ENCODE data around the gene AASS. TPM values are rescaled to one million over a fixed set of nuclear protein-coding genes. Genes with fewer than 3 reads are reported as not detected.

AASS gene
- total and polyA plus RNA-seq, 10 of the 15 experiments (the other 5 are each of a cell fraction or from before 2014, with no cell fraction given), result 0.09 to 8.0 (median 0.39) TPM

DNA sequence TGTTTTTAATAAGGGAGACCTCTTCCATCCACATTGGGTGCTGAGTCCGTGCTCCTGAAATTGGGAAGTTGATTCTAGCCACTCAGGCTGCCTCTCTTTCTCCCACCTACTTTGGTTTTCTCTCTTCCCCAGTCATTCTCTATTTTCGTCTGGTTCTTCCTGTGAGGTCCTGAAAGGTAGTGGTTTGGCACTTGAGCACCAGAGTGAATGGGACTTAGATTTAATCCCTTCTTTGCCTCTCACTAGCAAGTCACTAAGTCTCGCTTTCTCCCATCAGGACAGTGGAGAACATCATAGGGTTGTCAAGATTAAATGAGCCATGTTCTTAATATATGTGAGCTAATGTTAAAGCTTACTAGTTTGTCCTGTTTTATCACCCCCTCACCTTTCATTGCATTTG, 4.0 kb upstream of the AASS start (continued):
- TF ChIP-seq CBFB (IDR thresholded peaks at IDR 0.05; ENCODE audit: low read depth), result no peak

DNA sequence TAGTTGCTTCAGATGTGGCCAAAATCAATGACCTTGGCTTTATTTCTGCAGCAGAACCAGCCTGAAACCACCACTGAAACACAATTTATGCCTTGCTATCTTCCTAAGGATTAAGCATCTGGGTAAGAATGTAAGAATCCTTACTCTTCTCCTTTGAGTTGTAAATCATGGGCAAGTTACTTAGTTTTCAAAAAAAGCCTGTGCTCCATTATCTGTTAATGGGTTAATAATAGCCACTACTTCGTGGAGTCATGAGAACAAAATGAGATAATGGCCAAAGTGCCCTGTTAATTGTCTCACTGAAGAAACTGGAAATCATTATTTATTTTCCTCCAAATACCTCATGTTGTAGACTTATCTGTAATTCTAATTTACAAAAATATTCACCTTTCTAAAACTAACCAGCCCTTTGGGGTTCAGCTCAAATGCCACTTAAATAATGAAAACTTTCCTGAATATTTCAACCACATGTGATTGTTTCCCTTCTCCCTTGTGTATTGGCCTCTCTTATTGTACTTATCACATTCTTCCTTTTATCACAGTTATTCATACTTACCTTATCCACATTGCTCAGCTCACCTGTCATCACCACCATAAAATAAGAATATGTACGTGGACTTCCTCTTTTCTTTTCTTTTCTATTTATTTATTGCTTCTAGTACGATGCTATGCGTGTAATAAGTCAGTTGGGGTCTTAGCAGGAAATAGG, 2.0 kb upstream of the AASS start:
- in situ Hi-C loops (cut with MboI), result no loop called here
- DNase-seq (ENCODE audit: low read depth, low spot score) (no peak), ATAC-seq (no peak), FAIRE-seq (no peak)
- Histone ChIP-seq H3K4me2 (ENCODE audit: control insufficient read depth, insufficient read depth) (no peak overlapping the region), H3K79me2 (ENCODE audit: control insufficient read depth, insufficient read depth, low read length) (no peaks in the 10 kb centered on the region), H3K9me3 (replicated peaks; ENCODE audit: control insufficient read depth, insufficient read depth, low read length) (no peaks in the 10 kb centered on the region), H3K27ac (ENCODE audit: control insufficient read depth, insufficient read depth) (no peak overlapping the region), H3K4me1 (ENCODE audit: control insufficient read depth, insufficient read depth, low read length) (no peaks in the 10 kb centered on the region), H3K27me3 (replicated peaks in 1 of 2; ENCODE audit: control insufficient read depth in 2 of 2, insufficient read depth in 2 of 2, low read length in 1 of 2) (no peaks in the 10 kb centered on the region), H4K20me1 (ENCODE audit: control insufficient read depth, insufficient read depth) (no peaks in the 10 kb centered on the region), H3K4me3 (no peak overlapping the region), H3K36me3 (ENCODE audit: control insufficient read depth in 2 of 2, insufficient read depth in 2 of 2, low read length in 1 of 2) (no peaks in the 10 kb centered on the region), H2AFZ (ENCODE audit: control insufficient read depth, low read depth, low read length) (no peak overlapping the region), H3K9ac (ENCODE audit: control insufficient read depth, insufficient read depth, low read length) (no peak overlapping the region)
- BruUV-seq (replicated peaks), result no TSS peak
- intact Hi-C loops (cut with micrococcal nuclease; ENCODE audit: unreplicated experiment), result no loop called here
- TF ChIP-seq, protein P1, sequence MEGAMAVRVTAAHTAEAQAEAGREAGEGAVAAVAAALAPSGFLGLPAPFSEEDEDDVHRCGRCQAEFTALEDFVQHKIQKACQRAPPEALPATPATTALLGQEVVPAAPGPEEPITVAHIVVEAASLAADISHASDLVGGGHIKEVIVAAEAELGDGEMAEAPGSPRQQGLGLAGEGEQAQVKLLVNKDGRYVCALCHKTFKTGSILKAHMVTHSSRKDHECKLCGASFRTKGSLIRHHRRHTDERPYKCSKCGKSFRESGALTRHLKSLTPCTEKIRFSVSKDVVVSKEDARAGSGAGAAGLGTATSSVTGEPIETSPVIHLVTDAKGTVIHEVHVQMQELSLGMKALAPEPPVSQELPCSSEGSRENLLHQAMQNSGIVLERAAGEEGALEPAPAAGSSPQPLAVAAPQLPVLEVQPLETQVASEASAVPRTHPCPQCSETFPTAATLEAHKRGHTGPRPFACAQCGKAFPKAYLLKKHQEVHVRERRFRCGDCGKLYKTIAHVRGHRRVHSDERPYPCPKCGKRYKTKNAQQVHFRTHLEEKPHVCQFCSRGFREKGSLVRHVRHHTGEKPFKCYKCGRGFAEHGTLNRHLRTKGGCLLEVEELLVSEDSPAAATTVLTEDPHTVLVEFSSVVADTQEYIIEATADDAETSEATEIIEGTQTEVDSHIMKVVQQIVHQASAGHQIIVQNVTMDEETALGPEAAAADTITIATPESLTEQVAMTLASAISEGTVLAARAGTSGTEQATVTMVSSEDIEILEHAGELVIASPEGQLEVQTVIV (IDR thresholded peaks at IDR 0.05; ENCODE audit: borderline replicate concordance, partially characterized antibody), result no peak
- no peak for TF ChIP-seq NR2C1 (IDR thresholded peaks at IDR 0.05)
- TF ChIP-seq STAT1 (conservative IDR thresholded peaks at IDR 0.05), result no peak
- ChIA-PET SMC1A (ENCODE audit: uncharacterized antibody, unreplicated experiment) (interaction anchor here (0.6 kb wide), 1 partner anchor 10 kb away, joined by 3 read pairs; no protein-coding TSS in a partner anchor), RAD21 (ENCODE audit: unreplicated experiment) (no interaction called here), POLR2A (no interaction called here), CTCF (no interaction called here)
- 24% methylated on average over 4 of the region's 4 CpGs for WGBS (ENCODE audit: insufficient coverage, insufficient replicate concordance, low lambda C conversion rate, missing lambda C conversion rate)

All from GM12878 (cell line).